RWPE2 (cell line): ENCODE measurements around the gene EHHADH.
"Not testable (repeated sequence)": the region's sequence is repeated elsewhere in the genome, so short reads cannot be mapped to it uniquely, and the experiment has no call there.

Source experiments
- ATAC-seq: fragments of 200-7000 bp; cut with Tn5 transposase; 3 replicates; pipeline ENCODE4 v1.9.1; 2021; ENCODE audit warnings: low read depth
- DNase-seq: peaks from one replicate; pipeline ENCODE4 v3.0.0-alpha.2; 2020; ENCODE audit warnings: low spot score
- H3K27ac ChIP-seq: fragments of 450-650 bp; 2 replicates; pipeline ENCODE4 v1.5.1; 2017; ENCODE audit warnings: mild to moderate bottlenecking; ENCODE audit not compliant: poor library complexity, severe bottlenecking
- H3K27me3 ChIP-seq: fragments of 250-450 bp; sonication (Bioruptor Pico); 2 replicates; pipeline ENCODE4 v1.5.1; 2021; ENCODE audit warnings: mild to moderate bottlenecking, moderate library complexity; ENCODE audit not compliant: insufficient read depth, poor library complexity, severe bottlenecking
- H3K36me3 ChIP-seq: fragments of 250-450 bp; sonication (Bioruptor Pico); 2 replicates; pipeline ENCODE4 v1.5.1; 2020; ENCODE audit warnings: low read depth, mild to moderate bottlenecking, moderate library complexity
- H3K4me1 ChIP-seq: fragments of 250-450 bp; sonication (Bioruptor Pico); 2 replicates; pipeline ENCODE4 v1.5.1; 2021; ENCODE audit warnings: mild to moderate bottlenecking, moderate library complexity; ENCODE audit not compliant: insufficient read depth, poor library complexity, severe bottlenecking
- H3K4me3 ChIP-seq: fragments of 250-450 bp; sonication (Bioruptor Pico); 2 replicates; pipeline ENCODE4 v1.5.1; 2021; ENCODE audit warnings: mild to moderate bottlenecking, moderate library complexity; ENCODE audit not compliant: severe bottlenecking
- H3K9me3 ChIP-seq: fragments of 250-450 bp; sonication (Bioruptor Pico); 2 replicates; pipeline ENCODE4 v1.5.1; 2021; ENCODE audit warnings: mild to moderate bottlenecking, moderate library complexity; ENCODE audit not compliant: severe bottlenecking
- TF ChIP-seq, protein P1 (sequence below): fragments of 450-650 bp; IDR thresholded peaks from one replicate; pipeline ENCODE4 v1.5.1; 2017; ENCODE audit warnings: mild to moderate bottlenecking, moderate library complexity; ENCODE audit not compliant: poor library complexity, severe bottlenecking

Gene EHHADH

DNA sequence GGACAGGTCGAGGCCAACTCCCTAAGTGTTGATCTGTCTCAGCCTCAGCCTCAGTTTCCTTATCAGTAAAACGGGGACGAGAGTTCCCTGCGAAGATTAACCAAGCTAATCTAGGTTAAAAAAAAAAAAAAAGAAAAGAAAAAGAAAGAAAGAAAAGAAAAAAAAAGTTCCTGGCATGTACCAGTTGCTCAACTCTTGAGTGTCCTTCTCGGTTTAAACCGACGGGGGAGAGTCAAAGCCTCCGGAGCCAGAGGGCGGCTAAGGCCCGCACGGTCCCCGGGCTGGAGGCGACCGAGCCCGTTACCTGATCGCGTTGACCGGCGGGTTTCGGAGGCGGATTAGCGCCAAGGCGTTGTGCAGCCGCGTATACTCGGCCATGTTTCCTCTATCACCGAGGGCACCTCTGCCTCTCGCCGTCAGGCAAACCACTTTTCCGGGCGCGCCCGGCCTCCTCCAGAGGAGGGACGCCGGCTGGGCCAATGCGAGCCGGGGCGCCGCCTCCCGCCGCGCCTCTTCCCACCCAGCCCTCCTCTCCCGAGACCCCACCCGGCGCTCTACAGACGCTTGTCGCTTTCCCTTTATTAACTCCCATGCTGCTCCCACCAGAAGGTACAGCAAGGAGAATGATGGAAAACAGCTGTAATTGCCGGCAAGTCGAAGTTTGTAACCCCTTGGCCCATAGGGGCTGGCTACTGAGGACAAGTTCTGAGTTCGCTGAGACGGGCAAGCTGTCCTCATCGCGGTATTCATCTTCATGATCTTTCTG, at the start of gene EHHADH:
TSS of gene EHHADH (minus strand) at position 405 of the 766 bp plus-strand sequence. CDS start at position 378, 27 bp downstream.
- no peaks in the 10 kb centered on the region for H3K27me3 ChIP-seq
- no peaks in the 10 kb centered on the region for H3K9me3 ChIP-seq
- peak within 1 kb of the TSS; percentile 48 for H3K4me3 ChIP-seq
- no peaks in the 10 kb centered on the region for H3K36me3 ChIP-seq
- TF ChIP-seq, protein P1, sequence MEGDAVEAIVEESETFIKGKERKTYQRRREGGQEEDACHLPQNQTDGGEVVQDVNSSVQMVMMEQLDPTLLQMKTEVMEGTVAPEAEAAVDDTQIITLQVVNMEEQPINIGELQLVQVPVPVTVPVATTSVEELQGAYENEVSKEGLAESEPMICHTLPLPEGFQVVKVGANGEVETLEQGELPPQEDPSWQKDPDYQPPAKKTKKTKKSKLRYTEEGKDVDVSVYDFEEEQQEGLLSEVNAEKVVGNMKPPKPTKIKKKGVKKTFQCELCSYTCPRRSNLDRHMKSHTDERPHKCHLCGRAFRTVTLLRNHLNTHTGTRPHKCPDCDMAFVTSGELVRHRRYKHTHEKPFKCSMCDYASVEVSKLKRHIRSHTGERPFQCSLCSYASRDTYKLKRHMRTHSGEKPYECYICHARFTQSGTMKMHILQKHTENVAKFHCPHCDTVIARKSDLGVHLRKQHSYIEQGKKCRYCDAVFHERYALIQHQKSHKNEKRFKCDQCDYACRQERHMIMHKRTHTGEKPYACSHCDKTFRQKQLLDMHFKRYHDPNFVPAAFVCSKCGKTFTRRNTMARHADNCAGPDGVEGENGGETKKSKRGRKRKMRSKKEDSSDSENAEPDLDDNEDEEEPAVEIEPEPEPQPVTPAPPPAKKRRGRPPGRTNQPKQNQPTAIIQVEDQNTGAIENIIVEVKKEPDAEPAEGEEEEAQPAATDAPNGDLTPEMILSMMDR: no peak
- DNase-seq (peak; percentile 78), ATAC-seq (peak; percentile 99)
- H3K27ac ChIP-seq: no peak within 1 kb of the TSS
- H3K4me1 ChIP-seq: no peaks in the 10 kb centered on the region

DNA sequence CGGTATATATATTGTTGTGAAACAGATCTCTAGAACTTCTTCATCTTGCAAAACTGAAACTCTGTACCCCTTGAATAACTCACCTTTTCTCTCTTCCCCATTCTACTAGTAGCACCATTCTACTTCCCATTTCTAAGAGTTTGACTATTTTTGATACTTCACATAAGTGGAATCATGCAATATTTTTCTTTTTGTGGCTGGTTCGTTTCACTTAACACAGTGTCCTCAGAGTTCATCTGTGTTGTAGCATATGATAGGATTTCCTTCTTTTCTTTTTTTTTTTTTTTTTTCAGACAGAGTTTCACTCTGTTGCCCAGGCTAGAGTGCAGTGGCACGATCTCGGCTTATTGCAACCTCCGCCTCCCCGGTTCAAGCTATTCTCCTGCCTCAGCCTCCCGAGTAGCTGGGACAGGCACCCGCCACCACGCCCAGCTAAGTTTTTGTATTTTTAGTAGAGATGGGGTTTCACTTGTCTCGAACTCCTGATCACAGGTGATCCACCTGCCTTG, 46.1 kb upstream of the EHHADH start:
- not testable (repeated sequence) for H3K9me3 ChIP-seq, H3K4me3 ChIP-seq, ATAC-seq, DNase-seq, H3K27me3 ChIP-seq, H3K36me3 ChIP-seq
- peak overlapping the region; percentile 36 for H3K27ac ChIP-seq
- peaks cover 11% of the 10 kb centered on the region for H3K4me1 ChIP-seq

DNA sequence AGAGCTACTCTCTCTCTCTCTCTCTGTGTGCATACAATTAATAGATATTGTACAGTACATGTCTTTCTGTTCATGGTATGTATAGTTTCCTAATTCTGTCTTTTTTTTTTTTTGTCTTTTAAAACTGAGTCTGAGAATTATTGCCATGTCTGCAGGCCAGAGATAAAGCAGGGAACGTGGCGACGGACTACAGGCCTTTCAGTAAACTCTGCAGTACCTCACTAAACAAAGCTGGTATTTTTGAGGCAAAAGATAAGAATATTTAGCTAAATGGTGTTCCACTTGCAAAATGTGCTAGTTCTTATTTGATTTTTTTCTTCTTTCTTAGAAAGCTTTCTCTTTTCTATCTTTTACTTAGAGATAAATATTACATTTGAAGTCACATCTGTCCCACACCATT, 44.0 kb upstream of the EHHADH start:
- TF ChIP-seq, protein P1: no peak
- no peak overlapping the region for H3K4me3 ChIP-seq
- ATAC-seq: no peak
- no peak for DNase-seq
- H3K27me3 ChIP-seq: no peaks in the 10 kb centered on the region
- no peaks in the 10 kb centered on the region for H3K9me3 ChIP-seq
- H3K27ac ChIP-seq: peak overlapping the region; percentile 36
- peaks cover 11% of the 10 kb centered on the region for H3K4me1 ChIP-seq
- no peaks in the 10 kb centered on the region for H3K36me3 ChIP-seq

DNA sequence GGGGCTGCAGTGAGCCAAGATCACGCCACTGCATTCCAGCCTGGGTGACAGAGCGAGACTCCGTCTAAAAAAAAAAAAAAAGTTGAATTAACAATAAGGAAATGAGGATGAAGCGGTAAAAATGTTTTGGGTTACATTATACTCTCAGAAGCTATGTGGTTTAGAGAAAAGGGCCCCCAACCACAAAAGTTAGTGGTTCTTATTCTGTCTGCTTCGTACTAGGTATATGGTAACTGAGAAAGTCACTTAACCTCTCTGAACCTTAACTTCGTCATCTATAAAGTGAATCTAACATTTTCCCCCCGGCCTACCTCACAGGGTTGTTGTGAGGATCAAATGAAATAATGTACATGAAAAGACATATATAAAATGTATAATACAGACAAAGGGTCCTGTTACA, 38.4 kb upstream of the EHHADH start:
- Histone ChIP-seq H3K27me3 (no peaks in the 10 kb centered on the region), H3K36me3 (peaks cover 22% of the 10 kb centered on the region), H3K27ac (no peak overlapping the region), H3K4me1 (no peaks in the 10 kb centered on the region), H3K9me3 (no peaks in the 10 kb centered on the region), H3K4me3 (no peak overlapping the region)
- no peak for DNase-seq
- no peak for ATAC-seq
- TF ChIP-seq, protein P1: no peak

DNA sequence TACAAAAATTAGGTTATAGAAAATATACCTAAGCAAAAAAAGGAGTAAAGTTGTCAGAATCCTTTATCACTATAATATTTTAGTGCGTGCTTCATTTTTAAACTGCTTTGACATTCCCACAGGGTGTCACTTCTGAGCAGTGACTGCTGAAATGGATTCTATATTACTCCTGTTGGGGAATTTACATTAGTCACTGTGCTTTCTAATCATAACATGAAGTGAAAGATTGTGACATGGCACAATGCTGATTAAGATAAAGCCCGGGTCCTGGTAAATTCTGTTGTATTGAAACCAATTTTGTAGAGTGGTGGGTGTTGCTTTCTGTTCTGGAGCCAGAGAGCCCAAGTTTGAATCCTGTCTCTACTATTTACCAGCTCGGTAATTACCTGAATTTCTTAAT, 36.4 kb upstream of the EHHADH start:
- ATAC-seq: no peak
- no peaks in the 10 kb centered on the region for H3K4me1 ChIP-seq
- no peaks in the 10 kb centered on the region for H3K9me3 ChIP-seq
- no peak for DNase-seq
- no peak overlapping the region for H3K27ac ChIP-seq
- H3K36me3 ChIP-seq: peaks cover 29% of the 10 kb centered on the region
- no peaks in the 10 kb centered on the region for H3K27me3 ChIP-seq
- no peak overlapping the region for H3K4me3 ChIP-seq
- TF ChIP-seq, protein P1: peak; percentile 16
